Measurements from ENCODE around the gene COPB1.

- TF ChIP-seq CTCF (IDR thresholded peaks at IDR 0.05): no peak
- TF ChIP-seq POLR2A (IDR thresholded peaks at IDR 0.05): no peak
These were observed 52.9 kb downstream of the COPB1 start for GRCh38 chr11:14446701-14447169.

Measured in uterus (tissue), 2 donors.